ENCODE measurements around the gene SFMBT1. TPM values are rescaled to one million over a fixed set of nuclear protein-coding genes. Genes with fewer than 3 reads are reported as not detected.

Gene SFMBT1
- total and polyA plus RNA-seq, 2 of the 8 experiments (the other 6 are each of a cell fraction or from before 2014, with no cell fraction given) = 8.1 to 16.8 TPM

GRCh38 chr3:52973806-52974205, 72.1 kb downstream of the SFMBT1 start:
- Histone ChIP-seq H3K4ac (replicated peaks; ENCODE audit: insufficient read length, low read depth, low read length) (no peak overlapping the region), H3K23ac (ENCODE audit: insufficient read length) (no peak overlapping the region), H3K18ac (ENCODE audit: extremely low read depth, low read length) (no peak overlapping the region), H2BK5ac (ENCODE audit: low read depth, low read length) (no peak overlapping the region), H3K4me2 (ENCODE audit: insufficient read depth in 1 of 2, low read depth in 2 of 2, low read length in 2 of 2) (no peak overlapping the region), H3K79me2 (ENCODE audit: control insufficient read depth in 1 of 2, insufficient read depth in 2 of 2, low read length in 2 of 2) (peaks cover 0 to 8% of the 10 kb centered on the region in 2 experiments; a peak in 2 of 4 replicates), H3K79me1 (ENCODE audit: low read depth, low read length) (peaks cover 5% of the 10 kb centered on the region; the same call in 1 of the 2 replicates), H3K14ac (ENCODE audit: insufficient read length) (no peak overlapping the region), H3K27ac (ENCODE audit: low read depth, low read length) (no peak overlapping the region), H4K5ac (ENCODE audit: insufficient read length, low read depth, low read length) (no peak overlapping the region), H4K91ac (replicated peaks; ENCODE audit: insufficient read length, low read length) (no peak overlapping the region), H3K27me3 (replicated peaks in 1 of 4; ENCODE audit: control insufficient read depth in 3 of 4, extremely low read depth in 1 of 4, insufficient read depth in 3 of 4, low read length in 3 of 4) (no peaks in the 10 kb centered on the region), H2AFZ (ENCODE audit: low read length) (no peak overlapping the region), H3K9ac (replicated peaks in 1 of 4; ENCODE audit: extremely low read depth in 1 of 4, low read depth in 3 of 4, low read length in 3 of 4) (no peak overlapping the region), H3K4me1 (replicated peaks in 1 of 4; ENCODE audit: control insufficient read depth in 3 of 4, insufficient read depth in 4 of 4, low read length in 3 of 4) (no peaks in the 10 kb centered on the region; a peak in 1 of 7 replicates), H4K8ac (ENCODE audit: extremely low read depth, insufficient read depth, low read length) (no peak overlapping the region), H4K20me1 (replicated peaks in 1 of 2; ENCODE audit: control insufficient read depth in 1 of 2, insufficient read depth in 2 of 2, low read length in 2 of 2) (peaks cover 0 to 1% of the 10 kb centered on the region in 2 experiments), H3K23me2 (ENCODE audit: low read depth, low read length) (no peaks in the 10 kb centered on the region), H2BK15ac (ENCODE audit: low read length) (no peak overlapping the region), H3K4me3 (ENCODE audit: extremely low read depth in 1 of 4, insufficient read depth in 2 of 4, low read depth in 3 of 4, low read length in 4 of 4) (no peak overlapping the region), H3K9me3 (ENCODE audit: insufficient read depth in 2 of 2, low read depth in 1 of 2, low read length in 1 of 2) (no peaks in the 10 kb centered on the region), H3K56ac (replicated peaks; ENCODE audit: insufficient read length, low read depth, low read length) (no peak overlapping the region), H2BK20ac (ENCODE audit: low read length) (no peak overlapping the region), H2AK5ac (ENCODE audit: low read depth, low read length) (no peak overlapping the region), H2BK12ac (ENCODE audit: low read depth, low read length) (no peak overlapping the region), H2BK120ac (replicated peaks; ENCODE audit: low read depth, low read length) (no peak overlapping the region), H3K36me3 (ENCODE audit: control insufficient read depth in 2 of 4, insufficient read depth in 4 of 4, low read length in 3 of 4) (no peaks in the 10 kb centered on the region)
- CTCF ChIA-PET (ENCODE audit: partially characterized antibody) = interaction anchor here (0.7 kb wide), 1 partner anchor 14 kb away, joined by 3 read pairs; no protein-coding TSS in a partner anchor
- FAIRE-seq (no peak), DNase-seq (ENCODE audit: low read depth in 1 of 2, low spot score in 2 of 2) (no peak)
- POLR2A ChIA-PET (ENCODE audit: partially characterized antibody) = no interaction called here
- 88% methylated on average over 4 of the region's 4 CpGs; no CpG with 5 or more reads in 1 of the 2 experiments for WGBS, 2 experiments (ENCODE audit: extremely low coverage in 1 of 2, insufficient coverage in 1 of 2, insufficient read length in 1 of 2, insufficient replicate concordance in 2 of 2, low coverage in 1 of 2, low lambda C conversion rate in 2 of 2, missing lambda C conversion rate in 1 of 2)
- TF ChIP-seq NRF1 (IDR thresholded peaks at IDR 0.05; ENCODE audit: low read depth, low read length) (no peak), SUZ12 (IDR thresholded peaks at IDR 0.05; ENCODE audit: low read length) (no peak), TAF7 (optimal IDR thresholded peaks at IDR 0.05; ENCODE audit: borderline replicate concordance, low read depth, low read length) (no peak), MAFK (IDR thresholded peaks at IDR 0.05; ENCODE audit: low read depth, low read length) (no peak), POU5F1 (IDR thresholded peaks at IDR 0.05; ENCODE audit: low read depth, low read length) (no peak), KDM1A (IDR thresholded peaks at IDR 0.05; ENCODE audit: borderline replicate concordance, low read length) (no peak), RBBP5 (IDR thresholded peaks at IDR 0.05; ENCODE audit: borderline replicate concordance, low read depth, low read length) (no peak), MAX (IDR thresholded peaks at IDR 0.05) (no peak), ASH2L (IDR thresholded peaks at IDR 0.05; ENCODE audit: low read length) (no peak), EGR1 (IDR thresholded peaks at IDR 0.05; ENCODE audit: borderline replicate concordance, low read depth, low read length) (no peak), EZH2 (IDR thresholded peaks at IDR 0.05; ENCODE audit: low read depth, low read length, severe bottlenecking) (no peak), JUND (IDR thresholded peaks at IDR 0.05; ENCODE audit: low read length) (no peak), BRCA1 (IDR thresholded peaks at IDR 0.05; ENCODE audit: low read depth, low read length) (no peak), SIX5 (IDR thresholded peaks at IDR 0.05; ENCODE audit: low read depth, low read length) (no peak), POLR2A (IDR thresholded peaks at IDR 0.05; ENCODE audit: control extremely low read depth in 1 of 2, low read depth in 2 of 2, low read length in 2 of 2) (no peak), SIRT6 (IDR thresholded peaks at IDR 0.05; ENCODE audit: low read length) (no peak)
